HG02588 (cell line): ENCODE measurements around the gene AP5B1.
"Not testable (repeated sequence)": the region's sequence is repeated elsewhere in the genome, so short reads cannot be mapped to it uniquely, and the experiment has no call there.

Experiments used
- ATAC-seq: cut with Tn5 transposase; IDR thresholded peaks from one replicate; pipeline ENCODE4 v1.9.1; 2021; ENCODE audit warnings: mild to moderate bottlenecking, moderate library complexity; ENCODE audit not compliant: unreplicated experiment

AP5B1 gene

DNA sequence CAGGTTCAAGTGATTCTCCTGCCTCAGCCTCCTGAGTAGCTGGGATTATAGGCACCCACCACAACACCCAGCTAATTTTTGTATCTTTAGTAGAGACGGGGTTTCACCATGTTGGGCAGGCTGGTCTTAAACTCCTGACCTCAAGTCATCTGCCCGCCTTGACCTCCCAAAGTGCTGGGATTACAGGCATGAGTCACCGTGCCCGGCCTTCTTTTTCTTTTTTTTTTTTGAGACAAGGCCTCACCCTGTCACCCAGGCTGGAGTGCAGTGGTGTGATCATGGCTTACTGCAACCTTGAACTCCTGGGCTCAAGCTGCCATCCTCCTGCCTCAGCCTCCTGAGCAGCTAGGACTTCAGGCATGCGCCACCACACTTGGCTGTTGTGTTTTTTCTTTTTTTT lies 13.0 kb downstream of the AP5B1 start:
- not testable (repeated sequence) for ATAC-seq

DNA sequence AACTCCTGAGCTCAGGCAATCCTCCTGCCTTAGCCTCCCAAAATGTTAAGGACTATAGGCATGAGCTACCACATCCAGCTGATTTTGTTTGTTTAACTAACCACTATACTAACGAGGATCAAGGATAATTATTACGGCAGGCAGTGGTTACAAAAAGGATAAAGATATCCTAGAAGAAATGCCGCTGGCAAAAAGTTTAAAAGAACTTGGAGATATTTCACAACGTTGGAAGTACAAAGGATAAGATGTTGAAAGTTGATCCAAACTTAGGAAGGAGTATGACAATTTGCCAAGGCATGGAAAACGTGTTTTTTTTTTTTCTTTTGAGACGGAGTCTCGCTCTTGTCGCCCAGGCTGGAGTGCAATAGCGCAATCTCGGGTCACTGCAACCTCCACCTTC lies 13.4 kb downstream of the AP5B1 start:
- no peak for ATAC-seq

DNA sequence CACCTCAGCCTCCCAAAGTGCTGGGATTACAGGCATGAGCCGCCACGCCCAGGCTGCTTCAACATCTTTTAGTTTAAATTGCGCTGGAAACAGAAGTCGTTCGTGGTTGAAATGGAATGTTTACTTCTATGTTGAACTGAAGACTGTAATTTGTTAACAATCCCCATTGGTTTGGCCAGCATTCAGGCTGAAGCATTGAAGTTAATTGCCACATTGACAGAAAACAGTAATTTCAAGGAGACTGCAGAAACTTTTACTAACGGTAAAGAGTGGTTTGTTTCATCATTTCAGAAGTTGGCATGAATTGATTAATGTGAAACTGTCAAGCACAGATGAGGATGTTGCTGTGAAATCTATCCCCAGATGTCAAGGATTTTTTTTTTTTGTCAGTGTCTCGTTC lies 14.2 kb downstream of the AP5B1 start:
- no peak for ATAC-seq

DNA sequence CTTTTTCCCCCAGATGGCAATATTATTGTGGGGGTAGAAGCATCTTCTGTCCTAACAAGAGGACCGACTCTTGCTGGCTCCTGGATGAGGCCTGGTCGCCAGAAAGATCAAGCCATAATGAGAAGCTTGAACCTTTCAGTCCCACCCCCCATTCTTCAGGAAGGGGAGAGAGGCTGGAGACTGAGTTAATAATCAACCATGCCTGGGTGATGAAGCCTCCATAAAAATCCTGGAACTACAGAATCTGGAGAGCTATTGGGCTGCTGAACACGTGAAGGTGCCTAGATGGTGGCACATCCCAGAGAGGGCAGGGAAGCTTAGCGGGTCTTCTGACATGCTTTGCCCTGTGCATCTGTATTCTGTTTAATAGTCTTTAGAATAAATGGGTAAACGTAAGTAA lies 16.3 kb downstream of the AP5B1 start:
- no peak for ATAC-seq

DNA sequence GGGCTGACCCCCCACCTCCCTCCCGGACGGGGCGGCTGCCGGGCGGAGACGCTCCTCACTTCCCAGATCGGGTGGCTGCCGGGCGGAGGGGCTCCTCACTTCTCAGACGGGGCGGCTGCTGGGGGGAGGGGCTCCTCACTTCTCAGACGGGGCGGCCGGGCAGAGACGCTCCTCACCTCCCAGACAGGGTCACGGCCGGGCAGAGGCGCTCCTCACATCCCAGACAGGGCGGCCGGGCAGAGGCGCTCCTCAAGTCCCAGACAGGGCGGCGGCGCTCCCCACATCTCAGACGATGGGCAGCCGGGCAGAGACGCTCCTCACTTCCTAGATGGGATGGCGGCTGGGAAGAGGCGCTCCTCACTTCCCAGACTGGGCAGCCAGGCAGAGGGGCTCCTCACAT lies 18.0 kb downstream of the AP5B1 start:
- ATAC-seq: not testable (repeated sequence)

DNA sequence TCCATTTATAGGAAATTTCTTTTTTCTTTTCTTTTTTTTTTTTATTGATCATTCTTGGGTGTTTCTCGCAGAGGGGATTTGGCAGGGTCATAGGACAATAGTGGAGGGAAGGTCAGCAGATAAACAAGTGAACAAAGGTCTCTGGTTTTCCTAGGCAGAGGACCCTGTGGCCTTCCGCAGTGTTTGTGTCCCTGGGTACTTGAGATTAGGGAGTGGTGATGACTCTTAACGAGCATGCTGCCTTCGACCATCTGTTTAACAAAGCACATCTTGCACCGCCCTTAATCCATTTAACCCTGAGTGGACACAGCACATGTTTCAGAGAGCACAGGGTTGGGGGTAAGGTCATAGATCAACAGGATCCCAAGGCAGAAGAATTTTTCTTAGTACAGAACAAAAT lies 18.6 kb downstream of the AP5B1 start:
- not testable (repeated sequence) for ATAC-seq

DNA sequence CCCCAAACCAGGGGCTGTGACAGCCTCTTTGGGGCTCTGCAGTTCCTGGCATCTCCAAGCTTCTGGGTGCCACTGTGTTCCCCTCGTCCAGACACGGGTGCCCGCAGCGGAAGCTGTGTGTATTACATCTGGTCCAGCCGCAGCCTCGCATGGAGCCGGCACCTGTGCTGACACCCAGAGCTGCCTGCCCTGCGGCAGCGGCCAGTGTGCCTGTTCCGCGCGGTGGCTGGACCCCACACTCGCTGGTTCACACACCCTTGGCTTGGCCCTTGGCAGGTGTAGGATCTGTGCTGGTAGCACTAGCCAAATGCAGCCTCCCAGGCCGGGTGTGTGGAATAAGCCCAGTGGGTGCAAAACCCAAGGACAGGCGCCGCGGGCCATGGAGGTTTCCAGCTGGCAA lies 35.7 kb downstream of the AP5B1 start:
- ATAC-seq: no peak

DNA sequence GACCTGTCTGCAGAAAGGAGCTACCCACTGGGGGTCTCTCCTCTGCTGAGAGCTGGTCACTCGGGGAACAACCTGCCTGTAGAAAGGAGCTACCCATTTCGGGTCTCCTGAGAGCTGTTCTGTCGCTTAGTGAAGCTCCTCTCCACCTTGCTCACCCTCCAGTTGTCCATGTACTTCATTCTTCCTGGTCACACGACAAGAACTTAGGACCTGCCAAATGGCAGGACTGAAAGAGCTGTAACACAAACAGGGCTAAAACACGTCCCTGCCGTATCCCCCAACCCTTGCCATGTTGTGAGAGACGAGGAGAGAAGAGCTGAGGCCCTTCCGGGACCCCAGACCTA lies 36.1 kb downstream of the AP5B1 start:
- no peak for ATAC-seq

DNA sequence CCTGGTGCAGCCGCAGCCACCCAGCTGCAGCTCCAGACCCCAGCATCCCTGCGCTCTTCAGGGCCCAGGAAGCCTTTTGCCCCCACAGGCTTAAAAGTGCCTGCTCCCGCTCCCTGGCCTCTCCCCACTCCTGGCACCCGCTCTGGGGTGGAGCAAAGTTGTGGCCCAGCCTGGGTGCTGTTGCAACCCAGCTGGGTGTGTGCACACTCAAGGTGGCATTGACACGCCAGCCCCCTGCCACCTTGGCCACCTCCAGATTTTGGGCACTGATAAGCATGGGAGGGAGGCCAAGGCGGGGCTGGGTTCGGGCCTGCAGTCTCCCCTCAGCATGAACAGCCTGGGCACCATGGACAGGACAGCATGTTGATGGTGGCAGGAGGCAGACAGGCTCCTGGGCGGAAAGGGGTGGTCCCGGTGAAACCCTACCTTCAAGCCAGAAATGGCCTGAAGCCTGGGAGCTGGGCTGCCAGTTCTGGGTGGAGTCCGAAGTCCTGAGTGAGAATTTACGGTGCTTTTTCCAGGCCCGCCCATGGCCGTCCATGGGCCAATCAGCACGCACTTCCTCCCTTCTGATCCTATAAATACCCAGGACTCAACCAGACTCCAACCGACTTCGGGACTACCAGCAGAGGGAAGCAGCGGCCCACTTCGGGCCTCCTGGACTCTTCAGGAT lies 36.6 kb downstream of the AP5B1 start:
- no peak for ATAC-seq

DNA sequence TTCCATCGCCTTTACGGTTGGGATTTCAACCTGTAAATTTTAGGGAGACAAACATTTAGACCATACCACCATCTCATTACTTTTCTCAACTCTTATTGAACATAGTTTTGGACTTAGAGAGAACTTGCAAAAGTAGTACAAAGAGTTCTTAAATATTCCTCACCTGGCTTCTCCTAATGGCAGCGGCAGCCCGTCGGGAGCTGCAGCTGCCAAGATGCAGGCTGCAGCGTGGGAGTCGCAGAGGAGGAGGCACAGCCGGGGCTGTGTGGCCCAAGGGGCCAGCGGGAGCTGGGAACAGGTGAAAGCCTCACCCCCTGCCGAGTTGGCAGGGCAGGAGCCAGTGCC lies 37.1 kb downstream of the AP5B1 start:
- ATAC-seq: no peak

DNA sequence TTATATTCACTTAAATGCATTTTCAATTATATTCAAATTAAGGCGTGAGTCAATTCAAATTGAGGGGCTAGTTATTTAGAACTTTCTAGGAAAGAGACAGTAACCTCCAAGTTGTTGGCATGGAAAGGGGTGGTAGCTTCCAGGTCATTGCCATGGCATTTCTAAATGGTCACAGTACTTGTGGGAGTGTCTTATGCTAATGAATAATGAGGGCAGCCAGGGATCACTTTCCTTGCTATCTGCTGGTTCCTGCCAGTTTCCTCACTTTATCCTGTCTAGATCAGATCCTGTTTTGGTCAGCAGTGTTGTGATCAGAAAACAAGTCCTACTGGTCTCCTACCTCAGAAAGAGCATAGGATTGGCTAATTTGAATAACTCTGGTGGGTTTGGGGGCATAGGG lies 38.4 kb downstream of the AP5B1 start:
- ATAC-seq: no peak

DNA sequence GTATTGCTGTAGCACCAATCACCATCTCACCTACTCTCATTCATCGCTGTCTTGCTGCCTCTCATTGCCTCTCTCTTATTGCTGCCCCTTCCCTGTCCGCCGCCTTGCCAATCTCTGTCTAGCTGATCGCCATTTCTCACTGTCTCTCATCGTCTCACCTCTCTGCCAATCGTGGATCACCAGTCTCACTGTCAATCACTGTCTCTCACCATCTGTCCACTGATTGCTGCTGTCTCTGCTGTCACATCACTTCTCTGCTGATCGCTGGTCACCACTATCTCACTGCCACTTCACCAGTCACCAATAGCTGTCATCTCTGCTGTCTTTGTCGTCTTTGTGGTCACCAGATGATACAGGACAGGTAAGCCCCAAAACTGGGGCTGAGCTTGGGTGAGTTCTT lies 39.6 kb downstream of the AP5B1 start:
- ATAC-seq: no peak

DNA sequence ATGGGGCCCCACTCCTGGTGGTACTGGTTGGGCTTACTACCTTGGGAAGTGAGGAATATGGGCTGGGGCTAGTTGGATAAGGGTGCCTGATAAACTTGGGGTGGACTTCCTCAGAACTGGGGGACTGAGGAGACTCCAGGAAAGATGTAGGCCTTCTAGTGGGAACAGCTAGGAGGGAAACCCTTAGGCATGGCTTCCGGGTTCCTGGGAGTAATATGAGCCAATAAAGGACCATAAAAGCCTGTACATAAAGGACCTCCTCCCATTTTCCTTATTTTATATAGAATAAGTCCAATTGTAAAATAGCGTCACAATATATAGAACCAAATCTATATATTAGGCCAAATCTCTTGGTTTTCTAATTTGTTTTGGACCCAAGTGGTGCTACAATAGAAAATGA lies 41.8 kb downstream of the AP5B1 start:
- no peak for ATAC-seq

DNA sequence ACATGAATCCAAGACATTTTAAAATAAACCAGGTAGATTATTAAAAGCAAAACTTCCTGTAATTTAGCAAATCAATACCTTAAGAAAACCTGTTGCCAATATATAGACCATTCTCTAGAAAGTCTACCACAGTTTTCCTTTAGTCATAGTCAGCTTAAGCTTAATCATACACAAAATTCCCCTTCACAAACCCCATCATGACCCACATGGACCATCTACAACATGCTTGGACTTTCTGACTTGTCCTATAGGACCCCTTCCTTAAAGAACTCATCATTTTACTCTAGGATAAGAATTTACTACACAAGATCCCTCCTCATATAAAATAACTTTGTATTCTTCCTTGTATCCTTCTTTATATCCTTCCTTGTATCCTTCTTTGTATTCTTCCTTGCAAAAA lies 44.0 kb downstream of the AP5B1 start:
- ATAC-seq: no peak

DNA sequence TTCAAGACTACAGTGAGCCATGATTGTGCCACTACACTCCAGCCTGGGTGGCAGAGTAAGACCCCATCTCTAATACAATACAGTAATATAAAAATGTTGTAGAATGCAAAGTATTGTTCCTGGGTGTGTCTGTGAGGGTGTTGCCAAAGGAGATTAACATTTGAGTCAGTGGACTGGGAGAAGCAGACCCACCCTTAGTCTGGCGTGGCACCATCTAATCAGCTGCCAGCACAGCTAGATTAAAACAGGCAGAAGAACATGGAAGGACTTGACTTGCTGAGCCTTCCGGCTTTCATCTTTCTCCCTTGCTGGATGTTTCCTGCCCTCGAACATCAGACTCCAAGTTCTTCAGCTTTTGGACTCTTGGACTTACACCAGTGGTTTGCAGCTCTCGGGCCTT lies 45.7 kb downstream of the AP5B1 start:
- not testable (repeated sequence) for ATAC-seq

DNA sequence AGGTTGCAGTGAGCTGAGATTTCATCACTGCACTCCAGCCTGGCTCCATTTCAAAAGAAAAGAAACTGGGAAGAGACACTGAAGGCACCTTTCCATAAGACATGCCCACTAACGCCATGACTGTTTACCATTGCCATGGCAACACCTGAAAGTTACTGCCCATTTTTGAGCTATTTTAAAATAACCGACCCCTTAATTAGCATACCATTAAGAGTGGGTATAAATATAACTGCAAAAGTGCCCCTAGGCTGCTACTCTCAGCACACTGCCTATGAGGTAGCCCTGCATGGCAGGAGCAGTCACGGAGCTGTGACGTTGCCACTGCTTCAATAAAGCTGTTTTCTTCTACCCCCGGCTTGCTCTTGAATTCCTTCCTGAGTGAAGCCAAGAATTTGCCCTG lies 50.3 kb downstream of the AP5B1 start:
- ATAC-seq: no peak

DNA sequence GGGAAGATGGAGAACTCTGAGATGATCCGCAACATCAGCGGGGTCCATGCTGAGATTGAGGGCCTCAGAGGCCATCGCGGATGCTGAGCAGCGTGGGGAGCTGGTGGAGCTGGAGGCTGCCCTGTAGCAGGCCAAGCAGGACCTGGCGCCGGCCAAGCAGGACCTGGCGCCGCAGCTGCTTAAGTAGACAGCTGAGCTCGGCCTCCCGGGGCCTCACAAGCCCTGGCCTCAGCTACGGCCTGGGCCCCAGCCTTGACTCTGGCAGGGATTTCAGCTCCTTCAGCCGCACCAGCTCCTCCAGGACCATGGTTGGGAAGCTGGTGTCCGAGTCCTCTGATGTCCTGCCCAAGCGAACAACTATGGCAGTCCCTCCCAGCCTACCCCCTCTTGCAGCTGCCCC lies 52.9 kb downstream of the AP5B1 start:
- ATAC-seq: no peak

DNA sequence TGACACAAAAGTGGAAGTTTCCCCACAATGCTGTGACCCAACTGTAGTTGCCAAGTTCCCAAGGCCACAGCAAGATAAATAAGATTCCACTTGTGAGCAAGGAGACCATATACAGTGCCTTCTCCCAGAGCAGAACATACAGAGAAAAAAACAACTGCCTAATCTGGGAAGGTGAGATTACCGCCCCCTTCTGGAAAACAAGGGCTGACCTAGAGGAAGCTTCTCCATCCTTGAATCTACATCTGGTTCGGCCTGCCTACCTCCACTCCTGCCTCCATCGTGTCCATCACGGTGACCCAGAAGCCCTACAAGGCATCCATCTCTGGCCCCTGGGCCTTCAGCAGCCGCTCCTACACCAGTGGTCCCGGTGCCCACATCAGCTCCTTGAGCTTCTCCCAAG lies 54.1 kb downstream of the AP5B1 start:
- ATAC-seq: no peak
